Measurements from ENCODE around the gene DUSP1. TPM values are rescaled to one million over a fixed set of nuclear protein-coding genes. Genes with fewer than 3 reads are reported as not detected.

DUSP1 gene
- total and polyA plus RNA-seq, 9 of the 15 experiments (the other 6 are each of a cell fraction or from before 2014, with no cell fraction given), result 2.1 to 14.2 (median 8.5) TPM

- TF ChIP-seq, protein P1, sequence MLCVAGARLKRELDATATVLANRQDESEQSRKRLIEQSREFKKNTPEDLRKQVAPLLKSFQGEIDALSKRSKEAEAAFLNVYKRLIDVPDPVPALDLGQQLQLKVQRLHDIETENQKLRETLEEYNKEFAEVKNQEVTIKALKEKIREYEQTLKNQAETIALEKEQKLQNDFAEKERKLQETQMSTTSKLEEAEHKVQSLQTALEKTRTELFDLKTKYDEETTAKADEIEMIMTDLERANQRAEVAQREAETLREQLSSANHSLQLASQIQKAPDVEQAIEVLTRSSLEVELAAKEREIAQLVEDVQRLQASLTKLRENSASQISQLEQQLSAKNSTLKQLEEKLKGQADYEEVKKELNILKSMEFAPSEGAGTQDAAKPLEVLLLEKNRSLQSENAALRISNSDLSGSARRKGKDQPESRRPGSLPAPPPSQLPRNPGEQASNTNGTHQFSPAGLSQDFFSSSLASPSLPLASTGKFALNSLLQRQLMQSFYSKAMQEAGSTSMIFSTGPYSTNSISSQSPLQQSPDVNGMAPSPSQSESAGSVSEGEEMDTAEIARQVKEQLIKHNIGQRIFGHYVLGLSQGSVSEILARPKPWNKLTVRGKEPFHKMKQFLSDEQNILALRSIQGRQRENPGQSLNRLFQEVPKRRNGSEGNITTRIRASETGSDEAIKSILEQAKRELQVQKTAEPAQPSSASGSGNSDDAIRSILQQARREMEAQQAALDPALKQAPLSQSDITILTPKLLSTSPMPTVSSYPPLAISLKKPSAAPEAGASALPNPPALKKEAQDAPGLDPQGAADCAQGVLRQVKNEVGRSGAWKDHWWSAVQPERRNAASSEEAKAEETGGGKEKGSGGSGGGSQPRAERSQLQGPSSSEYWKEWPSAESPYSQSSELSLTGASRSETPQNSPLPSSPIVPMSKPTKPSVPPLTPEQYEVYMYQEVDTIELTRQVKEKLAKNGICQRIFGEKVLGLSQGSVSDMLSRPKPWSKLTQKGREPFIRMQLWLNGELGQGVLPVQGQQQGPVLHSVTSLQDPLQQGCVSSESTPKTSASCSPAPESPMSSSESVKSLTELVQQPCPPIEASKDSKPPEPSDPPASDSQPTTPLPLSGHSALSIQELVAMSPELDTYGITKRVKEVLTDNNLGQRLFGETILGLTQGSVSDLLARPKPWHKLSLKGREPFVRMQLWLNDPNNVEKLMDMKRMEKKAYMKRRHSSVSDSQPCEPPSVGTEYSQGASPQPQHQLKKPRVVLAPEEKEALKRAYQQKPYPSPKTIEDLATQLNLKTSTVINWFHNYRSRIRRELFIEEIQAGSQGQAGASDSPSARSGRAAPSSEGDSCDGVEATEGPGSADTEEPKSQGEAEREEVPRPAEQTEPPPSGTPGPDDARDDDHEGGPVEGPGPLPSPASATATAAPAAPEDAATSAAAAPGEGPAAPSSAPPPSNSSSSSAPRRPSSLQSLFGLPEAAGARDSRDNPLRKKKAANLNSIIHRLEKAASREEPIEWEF (CRISPR knock-in tag; IDR thresholded peaks at IDR 0.05), result no peak
- TF ChIP-seq ETV1 (tag; conservative IDR thresholded peaks at IDR 0.05; ENCODE audit: low read depth), result no peak
- TF ChIP-seq, protein P2, sequence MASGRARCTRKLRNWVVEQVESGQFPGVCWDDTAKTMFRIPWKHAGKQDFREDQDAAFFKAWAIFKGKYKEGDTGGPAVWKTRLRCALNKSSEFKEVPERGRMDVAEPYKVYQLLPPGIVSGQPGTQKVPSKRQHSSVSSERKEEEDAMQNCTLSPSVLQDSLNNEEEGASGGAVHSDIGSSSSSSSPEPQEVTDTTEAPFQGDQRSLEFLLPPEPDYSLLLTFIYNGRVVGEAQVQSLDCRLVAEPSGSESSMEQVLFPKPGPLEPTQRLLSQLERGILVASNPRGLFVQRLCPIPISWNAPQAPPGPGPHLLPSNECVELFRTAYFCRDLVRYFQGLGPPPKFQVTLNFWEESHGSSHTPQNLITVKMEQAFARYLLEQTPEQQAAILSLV (tag; IDR thresholded peaks at IDR 0.05), result no peak
- TF ChIP-seq ARID3B (CRISPR knock-in tag; IDR thresholded peaks at IDR 0.05; ENCODE audit: borderline replicate concordance), result no peak
- no peak for TF ChIP-seq RAD51 (IDR thresholded peaks at IDR 0.05; ENCODE audit: borderline replicate concordance, low read depth)
- no peak for TF ChIP-seq HMG20B (CRISPR knock-in tag; IDR thresholded peaks at IDR 0.05)
- TF ChIP-seq ZNF696 (CRISPR knock-in tag; conservative IDR thresholded peaks at IDR 0.05), result no peak
- no peak for TF ChIP-seq XRCC4 (IDR thresholded peaks at IDR 0.05; ENCODE audit: extremely low read depth, insufficient read depth, insufficient read length)
- no peak for TF ChIP-seq GTF2F1 (IDR thresholded peaks at IDR 0.05; ENCODE audit: low read depth, low read length)
- TF ChIP-seq DPF2 (IDR thresholded peaks at IDR 0.05), result no peak
- TF ChIP-seq BHLHE40 (IDR thresholded peaks at IDR 0.05; ENCODE audit: low read length), result no peak
- TF ChIP-seq HDAC2 (IDR thresholded peaks at IDR 0.05), result no peak
- no peak for TF ChIP-seq HINFP (tag; conservative IDR thresholded peaks at IDR 0.05; ENCODE audit: low read depth)
Observed at GRCh38 chr5:172733974-172734346, 37.0 kb downstream of the DUSP1 start (continued).
